ENCODE results near the gene FGGY.

- no peak for TF ChIP-seq CTCF (IDR thresholded peaks at IDR 0.05; ENCODE audit: low read depth, low read length, missing input control)
- no peak for TF ChIP-seq TAF1 (conservative IDR thresholded peaks at IDR 0.05)
- no peak for TF ChIP-seq SP1 (IDR thresholded peaks at IDR 0.05)
- no peak for TF ChIP-seq RAD21 (IDR thresholded peaks at IDR 0.05)
- TF ChIP-seq REST (IDR thresholded peaks at IDR 0.05) = no peak
- TF ChIP-seq YY1 (IDR thresholded peaks at IDR 0.05) = no peak
- TF ChIP-seq JUND (IDR thresholded peaks at IDR 0.05) = no peak
- no peak for TF ChIP-seq MAX (IDR thresholded peaks at IDR 0.05)
- TF ChIP-seq GABPA (IDR thresholded peaks at IDR 0.05 in 1 of 2, conservative IDR thresholded peaks at IDR 0.05 in 1 of 2) = no peak
- no peak for TF ChIP-seq ATF3 (IDR thresholded peaks at IDR 0.05)
- TF ChIP-seq HNF4A (conservative IDR thresholded peaks at IDR 0.05) = no peak
- no peak for TF ChIP-seq ZBTB33 (IDR thresholded peaks at IDR 0.05)
- TF ChIP-seq NR2F2 (IDR thresholded peaks at IDR 0.05) = no peak
- TF ChIP-seq HNF4G (IDR thresholded peaks at IDR 0.05) = no peak
Observed at GRCh38 chr1:59487335-59488031, 190.6 kb downstream of the FGGY start.

All from liver (tissue), 3 donors.